Upper lobe of left lung (tissue), 6 donors: ENCODE data around the gene TUSC1. TPM values are rescaled to one million over a fixed set of nuclear protein-coding genes. Genes with fewer than 3 reads are reported as not detected.
"Not testable (repeated sequence)": the region's sequence is repeated elsewhere in the genome, so short reads cannot be mapped to it uniquely, and the experiment has no call there.

Source experiments
- ATAC-seq, 2 donors: fragments of 200-7000 bp; cut with Tn5 transposase; one replicate each; pipeline ENCODE4 v1.9.1; 2022; ENCODE audit warnings: mild to moderate bottlenecking in 2 of 2, moderate library complexity in 2 of 2; ENCODE audit not compliant: low FRiP score in 2 of 2
- DNase-seq, 2 donors: peaks; one replicate each; pipeline ENCODE4 v3.0.0-alpha.2; 2019 to 2020
- H3K27ac ChIP-seq, 4 donors: fragments of 200-600 bp; sonication (generic); one replicate each; pipeline ENCODE4 v1.5.1; 2016 to 2019
- H3K27me3 ChIP-seq, 4 donors: fragments of 200-600 bp; sonication (generic); one replicate each; pipeline ENCODE4 v1.5.1; 2017 to 2019
- H3K36me3 ChIP-seq, 4 donors: fragments of 200-600 bp; sonication (generic); one replicate each; pipeline ENCODE4 v1.5.1; 2016 to 2019
- H3K4me1 ChIP-seq, 4 donors: fragments of 200-600 bp; sonication (generic); one replicate each; pipeline ENCODE4 v1.5.1; 2018 to 2019
- H3K4me3 ChIP-seq, 4 donors: fragments of 200-600 bp; sonication (generic); one replicate each; pipeline ENCODE4 v1.5.1; 2017 to 2019; ENCODE audit warnings: mild to moderate bottlenecking in 2 of 4, moderate library complexity in 1 of 4
- H3K9me3 ChIP-seq, 4 donors: fragments of 200-600 bp; sonication (generic); one replicate each; pipeline ENCODE4 v1.5.1; 2018 to 2019
- CTCF ChIP-seq, 6 experiments: fragments of 450-650 bp in 4 of 6; fragments of 200-600 bp in 2 of 6; sonication (generic) in 2 of 6; IDR thresholded peaks; one replicate each; pipeline ENCODE4 v1.5.1; 2016 to 2019; ENCODE audit warnings: antibody characterized with exemption in 6 of 6
- EP300 ChIP-seq, 4 donors: sonication (generic); formaldehyde crosslinking; IDR thresholded peaks; one replicate each; pipeline ENCODE4 v1.5.1; 2017; ENCODE audit warnings: antibody characterized with exemption in 4 of 4, control low read depth in 2 of 4
- POLR2A ChIP-seq, 4 donors: fragments of 450-650 bp; IDR thresholded peaks; one replicate each; pipeline ENCODE4 v1.5.1; 2016 to 2017; ENCODE audit warnings: antibody characterized with exemption in 4 of 4, mild to moderate bottlenecking in 2 of 4
- POLR2AphosphoS5 ChIP-seq, 2 donors: sonication (generic); formaldehyde crosslinking; IDR thresholded peaks; one replicate each; pipeline ENCODE4 v1.5.1; 2017; ENCODE audit warnings: antibody characterized with exemption in 2 of 2
- WGBS, 2 donors: methylation state at CpG; one replicate each; pipeline ENCODE4 v1.1.5; 2017 to 2018; 5-methylcytosine and 5-hydroxymethylcytosine counted together
- total RNA-seq, 6 donors: library from RNA; depleted of rRNA in 4 of 6; stranded (reverse); fragments of >200 nt in 4 of 6; gene quantifications; one replicate each; pipeline versions ENCODE4 v1.1.0 to v1.2.1, GENCODE V29; 2016 to 2021
- donor health status: DM: no; HTN: no; CAD: no; lungs with moderate emphysema.
- donor health status: DM: no; HTN: yes; CAD: no; lungs with severe emphysema.

Gene TUSC1
- total RNA-seq, 6 donors from 2014 or later: 8.4 to 28.0 (median 17.3) TPM

DNA sequence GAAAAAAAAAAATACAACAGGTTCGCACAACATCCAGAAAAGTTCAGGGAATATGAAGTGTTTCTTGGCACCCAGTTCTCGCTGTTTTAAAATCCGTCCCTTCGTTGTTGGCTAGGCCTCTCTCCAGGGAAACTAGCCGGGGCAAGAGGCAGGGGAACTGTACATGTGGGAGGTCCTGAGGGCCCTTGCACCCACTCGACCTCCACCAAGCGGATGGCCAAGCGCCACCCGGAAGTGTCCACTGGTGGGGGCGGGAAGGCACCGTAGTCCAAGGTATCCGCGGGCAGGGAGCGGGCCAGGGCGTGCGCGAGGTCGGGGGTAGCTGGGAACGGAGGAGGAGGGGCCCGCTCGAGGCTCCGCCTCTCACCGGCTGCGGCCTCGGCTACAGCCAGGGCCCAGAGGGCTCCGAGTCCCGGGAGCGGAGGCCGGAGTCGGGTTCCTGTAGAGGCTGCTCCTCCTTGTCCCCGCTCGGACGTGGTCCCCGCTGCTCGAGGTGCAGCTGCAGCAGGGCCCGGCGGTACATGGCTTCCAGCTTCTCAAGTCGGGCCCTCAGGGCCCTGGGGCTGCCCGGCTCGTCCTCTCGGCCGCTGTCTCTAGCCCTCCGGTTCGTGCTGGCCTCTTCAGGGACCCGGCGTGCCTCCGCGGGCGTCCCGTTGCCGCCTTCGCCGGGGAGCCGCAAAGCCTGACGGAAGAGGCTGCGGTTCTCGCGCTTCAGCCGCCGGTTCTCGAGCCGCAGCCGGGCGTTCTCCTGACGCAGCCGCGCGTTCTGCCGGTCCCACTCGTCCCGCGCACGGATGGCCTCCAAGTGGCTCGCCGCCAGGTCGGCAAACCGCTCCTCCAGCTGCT, 720 bp downstream of the TUSC1 start:
- peak overlapping the region; percentile 59 to 87 (median 82) for H3K4me3 ChIP-seq
- no peaks in the 10 kb centered on the region for H3K27me3 ChIP-seq
- DNase-seq (peak; percentile 92 to 96), ATAC-seq (peak; percentile 95 to 99)
- H3K36me3 ChIP-seq: no peaks in the 10 kb centered on the region
- H3K9me3 ChIP-seq: no peaks in the 10 kb centered on the region
- peaks cover 6 to 12% (median 10%) of the 10 kb centered on the region in 4 donors for H3K4me1 ChIP-seq
- H3K27ac ChIP-seq: peak overlapping the region; percentile 94 to 99 (median 98)
- 5 to 11% methylated on average over 21 to 29 of the region's 77 CpGs for WGBS, 2 donors
- TF ChIP-seq POLR2AphosphoS5 (IDR thresholded peaks at IDR 0.05) (peak; percentile 68 to 77), CTCF (IDR thresholded peaks at IDR 0.05) (no peak), EP300 (IDR thresholded peaks at IDR 0.05) (peak in 1 of 4 donors; percentile 60), POLR2A (IDR thresholded peaks at IDR 0.05) (peak in 2 of 4 donors; percentile 69 to 82)

DNA sequence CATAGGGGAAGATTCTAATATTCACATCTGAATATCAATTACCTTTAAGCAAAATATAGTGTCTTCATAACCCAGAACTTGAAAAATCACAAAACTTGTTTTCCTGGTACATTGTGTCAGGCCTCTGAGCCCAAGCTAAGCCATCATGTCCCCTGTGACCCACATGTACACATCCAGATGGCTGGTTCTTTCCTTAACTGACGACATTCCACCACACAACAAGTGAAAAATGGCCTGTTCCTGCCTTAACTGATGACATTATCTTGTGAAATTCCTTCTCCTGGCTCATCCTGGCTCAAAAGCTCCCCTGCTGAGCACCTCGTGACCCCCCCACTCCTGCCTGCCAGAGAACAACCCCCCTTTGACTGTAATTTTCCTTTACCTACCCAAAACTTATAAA, 2.4 kb downstream of the TUSC1 start:
- H3K9me3 ChIP-seq, H3K36me3 ChIP-seq, ATAC-seq, DNase-seq, H3K27me3 ChIP-seq, H3K4me3 ChIP-seq, H3K27ac ChIP-seq: not testable (repeated sequence)
- WGBS, 2 donors: 86 to 88% methylated on average over 2 of the region's 2 CpGs
- peaks cover 6 to 12% (median 10%) of the 10 kb centered on the region in 4 donors for H3K4me1 ChIP-seq

DNA sequence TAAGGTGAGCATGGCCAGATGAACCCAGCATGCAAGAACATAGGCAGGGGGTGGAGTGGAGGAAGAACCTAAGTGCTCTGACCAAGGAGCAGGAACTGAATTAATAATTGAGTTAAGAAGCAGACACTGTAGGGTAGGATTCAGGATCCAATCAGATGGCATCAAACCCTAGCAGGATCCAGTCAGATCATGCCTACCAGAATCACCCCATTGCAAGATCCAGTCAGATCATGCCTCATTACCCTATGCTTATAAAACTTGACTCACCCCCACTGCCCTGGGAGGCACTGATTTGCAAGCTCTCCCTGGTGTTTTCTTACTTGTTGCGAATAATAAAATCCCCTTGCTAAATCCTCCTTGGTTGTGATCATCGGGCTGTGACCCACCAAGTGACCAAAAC, 19.7 kb downstream of the TUSC1 start:
- Histone ChIP-seq H3K4me1 (no peaks in the 10 kb centered on the region), H3K9me3 (no peaks in the 10 kb centered on the region), H3K27ac (no peak overlapping the region), H3K36me3 (no peaks in the 10 kb centered on the region), H3K27me3 (no peaks in the 10 kb centered on the region), H3K4me3 (no peak overlapping the region)
- WGBS, 2 donors: 93 to 95% methylated on average over 2 of the region's 2 CpGs
- no peak for ATAC-seq
- no peak for TF ChIP-seq POLR2A (IDR thresholded peaks at IDR 0.05)
- TF ChIP-seq POLR2AphosphoS5 (IDR thresholded peaks at IDR 0.05): no peak
- TF ChIP-seq CTCF (IDR thresholded peaks at IDR 0.05): no peak
- no peak for TF ChIP-seq EP300 (IDR thresholded peaks at IDR 0.05)
- no peak for DNase-seq

GRCh38 chr9:25654417-25654816, 23.8 kb downstream of the TUSC1 start:
- ATAC-seq (no peak), DNase-seq (no peak)
- TF ChIP-seq POLR2A (IDR thresholded peaks at IDR 0.05) (no peak), EP300 (IDR thresholded peaks at IDR 0.05) (no peak), CTCF (IDR thresholded peaks at IDR 0.05) (no peak), POLR2AphosphoS5 (IDR thresholded peaks at IDR 0.05) (no peak)
- H3K27ac ChIP-seq: no peak overlapping the region
- H3K4me1 ChIP-seq: no peaks in the 10 kb centered on the region
- H3K9me3 ChIP-seq: no peaks in the 10 kb centered on the region
- H3K36me3 ChIP-seq: no peaks in the 10 kb centered on the region
- no peak overlapping the region for H3K4me3 ChIP-seq
- WGBS, 2 donors: 77 to 89% methylated on average over 2 of the region's 2 CpGs
- no peaks in the 10 kb centered on the region for H3K27me3 ChIP-seq

- H3K27me3 ChIP-seq: no peaks in the 10 kb centered on the region
- ATAC-seq (no peak), DNase-seq (no peak)
- H3K4me3 ChIP-seq: no peak overlapping the region
- H3K36me3 ChIP-seq: no peaks in the 10 kb centered on the region
- 38 to 39% methylated on average over 3 of the region's 3 CpGs for WGBS, 2 donors
- no peaks in the 10 kb centered on the region for H3K4me1 ChIP-seq
- TF ChIP-seq CTCF (IDR thresholded peaks at IDR 0.05) (no peak), EP300 (IDR thresholded peaks at IDR 0.05) (no peak), POLR2A (IDR thresholded peaks at IDR 0.05) (no peak), POLR2AphosphoS5 (IDR thresholded peaks at IDR 0.05) (no peak)
- no peak overlapping the region for H3K27ac ChIP-seq
- H3K9me3 ChIP-seq: no peaks in the 10 kb centered on the region
Observed at GRCh38 chr9:25648116-25648515, 30.1 kb downstream of the TUSC1 start.
